Neuronal stem cell (in vitro differentiated cells): ENCODE results near the gene ANGPTL7. TPM values are rescaled to one million over a fixed set of nuclear protein-coding genes. Genes with fewer than 3 reads are reported as not detected.
A peak's percentile ranks its signal among the peaks of the same experiment; 100 is the strongest.

Experiments used
- DNase-seq: peaks from one replicate; pipeline ENCODE4 v3.0.0-alpha.2; 2013; ENCODE audit warnings: low spot score
- H2AFZ ChIP-seq: one replicate; pipeline ENCODE4 v1.6.1; 2013; ENCODE audit warnings: mild to moderate bottlenecking, low read length, inconsistent platforms
- H2AK5ac ChIP-seq: 2 replicates; pipeline ENCODE4 v1.6.1; 2013; ENCODE audit warnings: low read depth, mild to moderate bottlenecking, inconsistent platforms, low read length, moderate library complexity, mixed read lengths
- H2BK120ac ChIP-seq: 2 replicates; pipeline ENCODE4 v1.6.1; 2013; ENCODE audit warnings: low read depth, mild to moderate bottlenecking, inconsistent platforms, low read length, moderate library complexity, mixed read lengths
- H2BK12ac ChIP-seq: one replicate; pipeline ENCODE4 v1.6.1; 2013; ENCODE audit warnings: low read length, inconsistent platforms
- H2BK15ac ChIP-seq: 2 replicates; pipeline ENCODE4 v1.6.1; 2013; ENCODE audit warnings: mild to moderate bottlenecking, low read length, inconsistent platforms, mixed read lengths
- H2BK5ac ChIP-seq: one replicate; pipeline ENCODE4 v1.6.1; 2013; ENCODE audit warnings: inconsistent platforms, mild to moderate bottlenecking, low read length, moderate library complexity
- H3K14ac ChIP-seq: one replicate; pipeline ENCODE4 v1.6.1; 2013; ENCODE audit warnings: low read length, inconsistent platforms
- H3K18ac ChIP-seq: 2 replicates; pipeline ENCODE4 v1.6.1; 2013; ENCODE audit warnings: low read length, inconsistent platforms
- H3K23ac ChIP-seq: 2 replicates; pipeline ENCODE4 v1.6.1; 2013; ENCODE audit warnings: low read depth, mild to moderate bottlenecking, mixed read lengths, low read length, inconsistent platforms; ENCODE audit not compliant: poor library complexity
- H3K27ac ChIP-seq: replicated peaks from 3 replicates; pipeline ENCODE4 v1.5.1; 2013; ENCODE audit warnings: low read length, inconsistent platforms
- H3K27me3 ChIP-seq, 3 experiments: 2 replicates each; pipeline ENCODE4 v1.6.1; 2013; ENCODE audit warnings: low read length in 3 of 3, mild to moderate bottlenecking in 2 of 3, inconsistent platforms in 1 of 3, low read depth in 1 of 3, mixed read lengths in 1 of 3, moderate library complexity in 1 of 3; ENCODE audit not compliant: control insufficient read depth in 3 of 3, insufficient read depth in 3 of 3
- H3K36me3 ChIP-seq, 2 donors: replicated peaks in 1 of 2; 2 replicates each; pipeline ENCODE4 v1.6.1; 2013; ENCODE audit warnings: low read length in 2 of 2; ENCODE audit not compliant: control insufficient read depth in 2 of 2, insufficient read depth in 2 of 2
- H3K4ac ChIP-seq: 2 replicates; pipeline ENCODE4 v1.6.1; 2013; ENCODE audit warnings: inconsistent platforms, mild to moderate bottlenecking, low read length, moderate library complexity
- H3K4me1 ChIP-seq, 2 donors: 1 replicate in 1 of 2; 2 replicates in 1 of 2; pipeline ENCODE4 v1.6.1; 2013; ENCODE audit warnings: low read length in 2 of 2, low read depth in 1 of 2; ENCODE audit not compliant: control insufficient read depth in 2 of 2, insufficient read depth in 1 of 2
- H3K4me2 ChIP-seq: one replicate; pipeline ENCODE4 v1.6.1; 2013; ENCODE audit warnings: mild to moderate bottlenecking, low read length, inconsistent platforms; ENCODE audit not compliant: insufficient read depth, poor library complexity, severe bottlenecking
- H3K4me3 ChIP-seq, 2 donors: 2 replicates each; pipeline ENCODE4 v1.5.1; 2013; ENCODE audit warnings: low read length in 2 of 2, mild to moderate bottlenecking in 2 of 2, inconsistent platforms in 1 of 2, moderate library complexity in 1 of 2
- H3K79me1 ChIP-seq: one replicate; pipeline ENCODE4 v1.6.1; 2013; ENCODE audit warnings: low read depth, mild to moderate bottlenecking, inconsistent platforms, low read length, moderate library complexity
- H3K9ac ChIP-seq: one replicate; pipeline ENCODE4 v1.6.1; 2013; ENCODE audit warnings: mild to moderate bottlenecking, low read depth, low read length, inconsistent platforms; ENCODE audit not compliant: poor library complexity
- H3K9me3 ChIP-seq, 2 donors: replicated peaks in 1 of 2; 2 replicates each; pipeline versions ENCODE3 to v1.6.1; 2013; ENCODE audit warnings: low read length in 2 of 2, mild to moderate bottlenecking in 2 of 2, inconsistent platforms in 1 of 2, low read depth in 1 of 2, mixed read lengths in 1 of 2, moderate library complexity in 1 of 2; ENCODE audit not compliant: control insufficient read depth in 2 of 2, insufficient read depth in 1 of 2
- H4K8ac ChIP-seq: one replicate; pipeline ENCODE4 v1.6.1; 2013; ENCODE audit warnings: low read depth, mild to moderate bottlenecking, inconsistent platforms, low read length, moderate library complexity
- H4K91ac ChIP-seq: one replicate; pipeline ENCODE4 v1.6.1; 2013; ENCODE audit warnings: low read length, low read depth, mild to moderate bottlenecking, inconsistent platforms; ENCODE audit not compliant: poor library complexity
- WGBS, 2 donors: extraction: QIAGEN DNeasy Blood & Tissue Kit; methylation state at CpG; one replicate each; pipeline ENCODE4 v1.1.7; 2013; ENCODE audit warnings: missing lambda C conversion rate in 2 of 2, mixed read lengths in 1 of 2; ENCODE audit not compliant: insufficient read length in 2 of 2, insufficient replicate concordance in 1 of 2; ENCODE audit errors: extremely low coverage in 2 of 2; 5-methylcytosine and 5-hydroxymethylcytosine counted together
- small RNA-seq: library from polyadenylated mRNA; stranded (forward); fragments of <200 nt; extraction: miRNeasy Mini kit (QIAGEN cat#:217004); gene quantifications from one replicate; pipeline ENCODE3, GENCODE V24; 2013; ENCODE audit not compliant: insufficient read depth

ANGPTL7 gene

GRCh38 chr1:11237356-11237755 lies 48.2 kb downstream of the ANGPTL7 start:
- no peak for DNase-seq
- Histone ChIP-seq H3K36me3 (peaks cover 50 to 94% of the 10 kb centered on the region in 2 donors), H2BK15ac (no peak overlapping the region), H4K8ac (no peak overlapping the region), H3K4me1 (no peaks in the 10 kb centered on the region), H3K4me3 (no peak overlapping the region), H2BK120ac (no peak overlapping the region), H3K4me2 (no peak overlapping the region), H2BK12ac (no peak overlapping the region), H2AFZ (no peak overlapping the region), H2BK5ac (no peak overlapping the region), H3K14ac (no peak overlapping the region), H3K18ac (no peak overlapping the region), H3K9me3 (no peaks in the 10 kb centered on the region), H3K23ac (no peak overlapping the region), H3K79me1 (no peaks in the 10 kb centered on the region), H3K27me3 (no peaks in the 10 kb centered on the region), H3K9ac (no peak overlapping the region), H3K4ac (no peak overlapping the region), H2AK5ac (no peak overlapping the region), H4K91ac (no peak overlapping the region), H3K27ac (no peak overlapping the region)
- no CpG with 5 or more reads among the region's 6 CpGs for whole genome bisulfite sequencing, 2 donors

- H2BK15ac ChIP-seq: no peak overlapping the region
- no CpG with 5 or more reads among the region's 7 CpGs for WGBS, 2 donors
- no peak overlapping the region for H4K91ac ChIP-seq
- H3K4ac ChIP-seq: no peak overlapping the region
- no peak overlapping the region for H2BK12ac ChIP-seq
- H4K8ac ChIP-seq: no peak overlapping the region
- H3K23ac ChIP-seq: no peak overlapping the region
- no peak for DNase-seq
- no peak overlapping the region for H3K14ac ChIP-seq
- H3K27me3 ChIP-seq: no peaks in the 10 kb centered on the region
- no peak overlapping the region for H2BK120ac ChIP-seq
- no peak overlapping the region for H3K4me2 ChIP-seq
- peaks cover 50 to 94% of the 10 kb centered on the region in 2 donors for H3K36me3 ChIP-seq
- H3K18ac ChIP-seq: no peak overlapping the region
- H3K27ac ChIP-seq: no peak overlapping the region
- H3K79me1 ChIP-seq: no peaks in the 10 kb centered on the region
- H2AK5ac ChIP-seq: no peak overlapping the region
- no peaks in the 10 kb centered on the region for H3K9me3 ChIP-seq
- no peak overlapping the region for H2BK5ac ChIP-seq
- H3K9ac ChIP-seq: peak overlapping the region; percentile 31
- no peak overlapping the region for H3K4me3 ChIP-seq
- no peak overlapping the region for H2AFZ ChIP-seq
- no peaks in the 10 kb centered on the region for H3K4me1 ChIP-seq
Observed at GRCh38 chr1:11238311-11238710, 49.2 kb downstream of the ANGPTL7 start.

GRCh38 chr1:11245248-11245647 lies 56.1 kb downstream of the ANGPTL7 start:
- no peak overlapping the region for H4K91ac ChIP-seq
- H3K9me3 ChIP-seq: peaks cover 0 to under 1% of the 10 kb centered on the region in 2 donors
- no peak overlapping the region for H3K14ac ChIP-seq

More at GRCh38 chr1:11245248-11245647, 56.1 kb downstream of the ANGPTL7 start:
- peaks cover 30 to 77% of the 10 kb centered on the region in 2 donors for H3K36me3 ChIP-seq
- no CpG with 5 or more reads among the region's 3 CpGs for WGBS, 2 donors
- no peak overlapping the region for H3K23ac ChIP-seq
- H2AFZ ChIP-seq: no peak overlapping the region
- no peak overlapping the region for H2BK15ac ChIP-seq
- no peak overlapping the region for H3K27ac ChIP-seq
- no peak overlapping the region for H2BK120ac ChIP-seq
- no peak overlapping the region for H3K4me3 ChIP-seq
- no peaks in the 10 kb centered on the region for H3K79me1 ChIP-seq
- H2AK5ac ChIP-seq: no peak overlapping the region
- no peak overlapping the region for H3K18ac ChIP-seq
- H2BK12ac ChIP-seq: no peak overlapping the region
- no peak for DNase-seq
- no peak overlapping the region for H3K4me2 ChIP-seq
- H4K8ac ChIP-seq: no peak overlapping the region
- no peaks in the 10 kb centered on the region for H3K27me3 ChIP-seq
- H3K4ac ChIP-seq: no peak overlapping the region
- no peak overlapping the region for H2BK5ac ChIP-seq
- H3K9ac ChIP-seq: no peak overlapping the region
- no peaks in the 10 kb centered on the region for H3K4me1 ChIP-seq

Small RNAs within 50 kb of the gene (small RNA-seq; reads per million reads assigned to genes)
- gene RNU6-291P: not detected
- gene RNU6-537P: not detected
- gene RPL39P6: not detected
